ENCODE data around the gene TTC33. TPM values are rescaled to one million over a fixed set of nuclear protein-coding genes. Genes with fewer than 3 reads are reported as not detected.

TTC33 gene
- total RNA-seq, 3 donors from 2014 or later: 17.6 to 28.1 (median 18.4) TPM

DNA sequence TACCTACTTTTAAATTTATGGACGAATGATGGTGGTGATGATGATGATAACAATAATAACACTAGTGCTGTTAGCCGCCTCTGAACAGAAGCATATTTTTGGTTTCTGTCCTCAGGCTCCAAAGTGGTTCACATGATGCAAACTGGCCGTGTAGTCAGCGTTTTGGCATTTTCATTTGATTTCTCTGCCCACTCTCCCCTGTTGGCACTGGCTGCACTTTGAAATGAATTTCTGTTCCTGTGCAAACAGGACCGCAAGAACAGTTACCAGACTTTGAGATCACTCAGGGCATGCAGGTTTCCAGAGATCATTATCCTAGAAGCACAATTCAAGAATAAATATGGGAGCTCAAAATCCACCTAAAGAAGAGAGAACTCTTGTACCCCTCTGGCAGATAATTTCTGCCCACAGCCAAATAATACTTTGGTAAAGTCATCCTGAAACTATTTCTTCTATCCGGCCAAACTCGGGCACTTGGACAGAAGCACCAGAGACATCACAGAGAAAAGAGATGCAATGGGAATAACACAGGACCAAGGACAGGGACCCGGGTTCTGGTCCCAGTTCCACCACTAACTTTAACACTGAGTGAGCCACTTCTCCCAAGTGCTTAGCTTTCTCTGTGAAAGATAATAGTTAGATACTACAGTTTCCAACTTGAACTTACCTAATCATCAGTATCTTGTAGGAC, 277.8 kb downstream of the TTC33 start:
- Histone ChIP-seq H3K27me3 (no peaks in the 10 kb centered on the region), H3K4me3 (no peak overlapping the region), H3K4me1 (no peaks in the 10 kb centered on the region), H3K36me3 (no peaks in the 10 kb centered on the region), H3K27ac (no peak overlapping the region), H3K9me3 (peaks cover 0 to under 1% of the 10 kb centered on the region in 2 donors)
- DNase-seq (ENCODE audit: low spot score in 2 of 2): peak in 1 of 2 donors; percentile 20
- no peak for TF ChIP-seq POLR2A (IDR thresholded peaks at IDR 0.05)
- TF ChIP-seq POLR2AphosphoS5 (IDR thresholded peaks at IDR 0.05): no peak
- no peak for TF ChIP-seq CTCF (IDR thresholded peaks at IDR 0.05)
- intact Hi-C loops (cut with DNase I; ENCODE audit: low total_unique reads): no loop called here

DNA sequence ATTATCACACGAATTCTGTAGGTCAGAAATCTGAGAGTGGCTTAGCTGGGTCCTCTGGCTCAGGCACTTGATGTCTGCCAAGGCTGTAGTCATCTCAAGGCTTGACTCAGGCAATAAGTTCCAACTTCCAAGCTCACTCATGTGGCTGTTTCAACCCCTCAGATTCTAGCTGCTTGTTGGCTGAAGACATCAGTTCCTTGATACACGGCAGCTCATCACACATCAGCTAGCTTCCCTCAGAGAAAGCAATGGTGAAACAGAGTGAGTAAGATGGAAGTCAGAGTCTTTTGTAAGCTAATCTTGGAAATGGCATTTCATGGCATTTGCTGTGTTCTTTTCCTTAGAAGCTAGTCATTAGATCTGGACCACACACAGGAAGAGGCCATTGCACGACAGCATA, 280.2 kb downstream of the TTC33 start:
- Histone ChIP-seq H3K9me3 (no peaks in the 10 kb centered on the region), H3K27ac (no peak overlapping the region), H3K4me3 (no peak overlapping the region), H3K4me1 (no peaks in the 10 kb centered on the region), H3K27me3 (no peaks in the 10 kb centered on the region), H3K36me3 (no peaks in the 10 kb centered on the region)
- intact Hi-C loops (cut with DNase I; ENCODE audit: low total_unique reads): no loop called here
- DNase-seq (ENCODE audit: low spot score in 2 of 2): no peak
- TF ChIP-seq POLR2AphosphoS5 (IDR thresholded peaks at IDR 0.05): no peak
- TF ChIP-seq CTCF (IDR thresholded peaks at IDR 0.05): no peak
- no peak for TF ChIP-seq POLR2A (IDR thresholded peaks at IDR 0.05)

DNA sequence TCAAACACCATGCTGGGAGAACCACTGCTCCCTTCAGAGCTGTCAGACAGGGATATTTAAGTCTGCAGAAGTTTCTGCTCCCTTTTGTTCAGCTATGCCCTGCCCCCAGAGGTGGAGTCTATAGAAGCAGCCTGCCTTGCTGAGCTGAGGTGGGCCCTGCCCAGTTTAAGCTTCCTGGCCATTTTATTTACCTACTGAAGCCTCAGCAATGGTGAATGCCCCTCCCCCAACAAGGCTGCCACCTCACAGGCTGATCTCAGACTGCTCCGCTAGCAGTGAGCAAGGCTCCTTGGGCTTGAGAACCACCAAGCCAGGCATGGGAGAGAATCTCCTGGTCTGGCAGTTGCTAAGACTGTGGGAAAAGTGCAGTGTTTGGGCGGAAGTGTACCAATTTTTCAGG, 281.5 kb downstream of the TTC33 start:
- intact Hi-C loops (cut with DNase I; ENCODE audit: low total_unique reads): no loop called here
- TF ChIP-seq POLR2A (IDR thresholded peaks at IDR 0.05) (no peak), CTCF (IDR thresholded peaks at IDR 0.05) (no peak), POLR2AphosphoS5 (IDR thresholded peaks at IDR 0.05) (no peak)
- H3K9me3 ChIP-seq: no peaks in the 10 kb centered on the region
- no peaks in the 10 kb centered on the region for H3K4me1 ChIP-seq
- no peaks in the 10 kb centered on the region for H3K36me3 ChIP-seq
- no peak for DNase-seq (ENCODE audit: low spot score in 2 of 2)
- no peak overlapping the region for H3K4me3 ChIP-seq
- H3K27ac ChIP-seq: no peak overlapping the region
- no peaks in the 10 kb centered on the region for H3K27me3 ChIP-seq

- no peak overlapping the region for H3K4me3 ChIP-seq
- no peak overlapping the region for H3K27ac ChIP-seq
- H3K36me3 ChIP-seq: no peaks in the 10 kb centered on the region
- TF ChIP-seq POLR2AphosphoS5 (IDR thresholded peaks at IDR 0.05) (no peak), CTCF (IDR thresholded peaks at IDR 0.05) (no peak), POLR2A (IDR thresholded peaks at IDR 0.05) (no peak)
- no peaks in the 10 kb centered on the region for H3K27me3 ChIP-seq
- no peaks in the 10 kb centered on the region for H3K4me1 ChIP-seq
- DNase-seq (ENCODE audit: low spot score in 2 of 2): no peak
- peaks cover 0 to 9% of the 10 kb centered on the region in 2 donors for H3K9me3 ChIP-seq
- intact Hi-C loops (cut with DNase I; ENCODE audit: low total_unique reads): no loop called here
Measured at GRCh38 chr5:40465416-40465815, 290.3 kb downstream of the TTC33 start.

DNA sequence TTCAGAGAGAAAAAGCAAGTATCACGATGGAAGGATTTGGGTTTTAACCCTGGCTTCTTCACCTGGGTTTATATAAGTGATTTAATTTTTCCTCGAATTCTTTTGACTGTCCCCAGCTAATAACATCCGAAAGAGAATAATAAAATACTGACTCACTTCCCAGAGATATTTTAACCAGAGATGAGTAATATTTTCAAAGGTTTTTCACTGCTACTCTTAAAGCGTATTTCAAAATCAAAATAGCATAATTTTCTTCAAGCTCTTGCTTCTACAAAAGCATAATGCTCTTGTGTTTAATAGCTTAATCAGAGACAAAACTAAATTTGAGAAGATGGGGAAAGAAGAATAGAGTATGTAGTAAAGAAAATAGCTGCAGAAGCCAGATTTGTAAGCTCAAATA, 291.2 kb downstream of the TTC33 start:
- H3K27me3 ChIP-seq: no peaks in the 10 kb centered on the region
- TF ChIP-seq POLR2AphosphoS5 (IDR thresholded peaks at IDR 0.05): no peak
- no peak for TF ChIP-seq POLR2A (IDR thresholded peaks at IDR 0.05)
- TF ChIP-seq CTCF (IDR thresholded peaks at IDR 0.05): no peak
- no peak for DNase-seq (ENCODE audit: low spot score in 2 of 2)
- no peak overlapping the region for H3K27ac ChIP-seq
- H3K4me3 ChIP-seq: no peak overlapping the region
- no peaks in the 10 kb centered on the region for H3K36me3 ChIP-seq
- no peaks in the 10 kb centered on the region for H3K4me1 ChIP-seq
- H3K9me3 ChIP-seq: peaks cover 0 to 9% of the 10 kb centered on the region in 2 donors
- intact Hi-C loops (cut with DNase I; ENCODE audit: low total_unique reads): no loop called here

Other genes with a start within 250 kb of the TTC33 start
- gene PTGER4, start 76.0 kb downstream of the TTC33 start, total RNA-seq: 10 to 100 TPM; 20.5 to 31.5 (median 27.5) TPM
- gene PRKAA1, start 42.4 kb upstream of the TTC33 start, total RNA-seq: 100 to 1,000 TPM; 100 to 134 (median 112) TPM
- 100 to 1,000 TPM; 165 to 341 (median 206) TPM for gene RPL37, start 79.3 kb upstream of the TTC33 start, total RNA-seq
- 10 to 100 TPM; 16.1 to 25.8 (median 16.7) TPM for gene CARD6, start 85.4 kb upstream of the TTC33 start, total RNA-seq
- gene C7, start 153.5 kb upstream of the TTC33 start, total RNA-seq: 100 to 1,000 TPM in 2 of 3 donors, 10 to 100 TPM in 1; 90.1 to 447 (median 109) TPM